Activated CD4-positive, CD25-positive, alpha-beta regulatory T cell treated with anti-CD3 and anti-CD28 coated beads, Interleukin-2, amount 50 U/mL, for 16 hours (primary cell): ENCODE results near the gene C2orf74.

Experiments
- DNase-seq: peaks from one replicate; pipeline ENCODE4 v3.0.0-alpha.2; 2020; ENCODE audit warnings: low read depth, low spot score

Gene C2orf74

GRCh38 chr2:61214171-61214570 is 52.2 kb downstream of the C2orf74 start:
- no peak for DNase-seq
